GM10847 (cell line): ENCODE data around the gene SMIM35.

Experiments
- POLR2A ChIP-seq: IDR thresholded peaks from 2 replicates; pipeline ENCODE4 v1.6.1; 2011; ENCODE audit not compliant: insufficient read length; ENCODE audit errors: extremely low read depth

The SMIM35 gene

DNA sequence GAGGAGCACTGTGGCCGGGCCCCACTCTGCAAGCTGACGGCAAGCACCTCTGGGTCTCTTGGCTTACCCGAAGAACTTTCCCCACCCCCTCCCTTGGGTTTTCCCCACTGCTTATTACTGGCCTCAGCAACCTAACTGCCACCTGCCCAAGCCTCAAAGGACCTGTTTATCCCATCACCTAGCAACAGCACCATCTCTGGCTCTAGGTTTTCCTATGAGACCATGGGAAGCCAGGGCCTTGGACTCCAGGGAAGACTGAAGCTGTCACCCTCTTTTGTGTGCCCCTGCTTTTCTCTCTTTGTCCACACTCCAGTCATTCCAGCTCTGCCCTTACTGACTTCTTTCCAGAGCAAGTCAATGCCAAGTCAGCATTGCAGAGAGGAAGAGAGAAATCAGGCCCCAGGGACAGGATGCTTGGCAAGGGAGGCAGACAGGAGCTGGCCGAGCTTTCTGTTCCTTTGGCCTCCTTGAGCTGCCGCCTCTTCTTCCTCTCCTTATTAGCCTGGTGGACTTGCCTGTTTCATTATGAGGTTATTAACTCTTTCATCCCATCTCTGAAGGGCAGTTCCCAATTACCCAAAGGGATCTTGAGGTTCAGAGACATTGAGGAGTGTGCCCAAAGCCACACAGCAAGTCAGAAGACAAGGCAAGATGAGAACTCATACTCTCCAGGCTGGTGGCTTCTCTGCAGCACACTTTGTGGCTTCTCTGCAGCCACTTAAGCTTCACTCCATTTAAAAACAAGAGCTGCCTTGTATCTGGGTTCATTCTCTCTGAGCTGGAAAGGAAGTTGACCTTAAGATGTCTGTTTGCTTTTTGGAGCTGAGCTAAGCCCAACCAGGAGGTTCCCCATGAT lies at the start of gene SMIM35:
Gene SMIM35, minus strand, starts transcription at position 51 of the 856 bp plus-strand sequence. CDS start 206 bp downstream, outside the sequence.
- no peak for TF ChIP-seq POLR2A

- no peak for TF ChIP-seq POLR2A
These were observed 49.6 kb upstream of the SMIM35 start for GRCh38 chr11:118136341-118136740.

GRCh38 chr11:118135796-118136165 lies 49.0 kb upstream of the SMIM35 start:
- TF ChIP-seq POLR2A: no peak

DNA sequence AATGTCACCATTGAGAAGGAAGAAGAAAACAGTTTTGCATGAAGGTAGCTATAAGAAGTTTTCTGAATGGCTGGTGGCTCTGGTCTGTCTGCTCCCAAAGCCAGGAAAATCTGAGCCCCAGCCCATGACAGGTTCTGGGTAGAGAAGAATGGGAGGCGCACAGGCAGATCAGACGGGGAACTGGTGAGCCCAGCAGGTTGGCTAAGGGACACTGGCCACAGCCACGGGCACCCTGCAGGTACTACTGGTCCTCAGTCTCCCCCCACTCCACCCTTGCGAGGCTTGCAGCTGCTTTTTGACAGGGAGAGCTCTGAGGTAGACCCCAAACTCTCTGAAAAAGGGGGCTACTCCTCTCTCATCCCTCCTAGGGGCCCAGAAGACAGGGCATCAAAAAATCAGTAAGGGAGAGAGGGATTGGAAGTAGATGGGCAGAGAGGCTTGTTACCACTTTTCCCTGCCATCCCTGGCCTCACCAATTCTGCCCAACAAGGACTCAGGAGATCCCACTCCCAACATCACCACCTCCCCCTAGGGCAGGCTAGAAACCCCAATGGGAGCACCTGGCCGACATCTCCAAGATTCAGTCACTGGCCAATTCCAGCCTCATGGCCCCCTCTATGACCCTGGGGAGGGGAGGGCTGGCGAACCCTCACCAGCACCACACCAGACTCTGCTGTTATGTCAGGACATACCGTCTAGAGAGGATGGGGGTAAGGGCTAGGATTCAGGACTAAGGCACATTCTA lies 48.5 kb upstream of the SMIM35 start:
- TF ChIP-seq POLR2A: no peak

GRCh38 chr11:118133816-118134215 lies 47.1 kb upstream of the SMIM35 start:
- TF ChIP-seq POLR2A: no peak

- no peak for TF ChIP-seq POLR2A
These were observed 45.8 kb upstream of the SMIM35 start for GRCh38 chr11:118132385-118133151.

DNA sequence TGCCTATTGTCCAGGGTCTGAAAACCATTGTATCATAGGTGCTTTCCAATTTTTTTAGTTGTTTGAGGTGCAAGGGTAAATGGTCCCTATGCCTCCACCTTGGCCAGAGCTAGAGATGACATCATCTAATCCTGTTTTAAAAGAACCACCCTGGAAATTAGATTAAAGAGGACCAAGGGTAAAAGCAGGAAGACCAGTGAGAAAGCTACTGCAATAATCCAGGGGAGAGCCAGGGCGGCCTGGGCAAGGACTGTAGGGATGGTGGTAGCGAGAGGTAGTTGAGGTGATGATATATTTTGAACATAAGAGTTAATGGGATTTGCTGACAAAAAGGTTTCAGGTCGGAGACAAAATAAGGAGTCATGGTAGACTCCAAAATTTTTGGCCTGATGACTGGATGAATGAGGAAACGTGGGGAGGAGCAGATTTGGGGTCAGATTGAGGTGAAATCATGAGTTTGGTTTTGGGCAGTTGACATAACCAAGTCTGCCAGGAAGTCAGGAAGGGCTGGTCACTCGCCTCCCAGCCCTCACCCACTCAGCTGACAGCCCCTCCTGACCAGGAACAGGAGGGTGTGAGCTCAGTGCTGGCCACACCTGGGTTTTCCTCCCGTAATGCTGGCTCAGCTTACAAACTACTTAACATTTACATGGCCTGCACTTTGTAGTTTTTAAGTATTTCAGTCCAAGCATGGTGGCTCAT lies 42.9 kb upstream of the SMIM35 start:
- TF ChIP-seq POLR2A: no peak

GRCh38 chr11:118128721-118129470 lies 42.1 kb upstream of the SMIM35 start:
- no peak for TF ChIP-seq POLR2A

DNA sequence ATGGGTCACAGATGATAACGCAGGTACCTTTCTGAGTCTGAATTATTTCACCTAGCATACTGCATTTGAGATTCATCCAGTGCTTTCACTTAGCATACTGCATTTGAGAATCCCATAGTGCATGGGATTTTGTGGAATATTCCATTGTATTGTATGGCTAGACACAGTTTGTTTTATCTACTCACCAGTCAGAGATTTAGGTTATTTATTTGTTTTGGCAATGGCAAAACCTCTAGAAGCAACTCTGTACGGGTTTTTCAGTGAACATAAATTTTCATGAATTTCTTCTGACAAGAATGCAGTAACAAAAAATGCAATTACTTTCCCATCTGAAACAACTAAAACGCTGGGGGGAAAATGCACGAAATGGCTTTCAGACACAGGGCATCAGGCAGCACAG lies 41.5 kb upstream of the SMIM35 start:
- no peak for TF ChIP-seq POLR2A

GRCh38 chr11:118126082-118126838 lies 39.5 kb upstream of the SMIM35 start:
- TF ChIP-seq POLR2A: no peak

- TF ChIP-seq POLR2A: no peak
These were observed 38.3 kb upstream of the SMIM35 start for GRCh38 chr11:118124929-118125535.

DNA sequence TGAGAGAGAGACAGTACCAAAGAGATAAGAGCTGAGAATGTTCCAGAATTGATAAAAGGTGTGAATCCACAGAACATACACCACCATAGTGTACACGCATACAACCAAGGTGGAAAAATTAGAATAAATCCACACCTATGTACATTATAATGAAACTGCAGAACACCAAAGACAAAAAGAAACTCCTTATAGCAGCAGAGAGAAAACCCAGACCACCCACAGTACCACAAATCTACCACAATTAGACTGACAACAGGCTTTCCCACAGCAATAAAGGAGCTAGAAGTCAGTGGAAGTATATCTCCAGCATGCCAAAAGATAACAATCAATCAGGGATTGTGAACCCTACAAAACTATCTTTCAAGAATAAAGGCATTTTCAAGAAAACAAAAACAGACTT lies 34.0 kb upstream of the SMIM35 start:
- TF ChIP-seq POLR2A: no peak
